ENCODE data around the gene POLR2L.

Gene POLR2L

DNA sequence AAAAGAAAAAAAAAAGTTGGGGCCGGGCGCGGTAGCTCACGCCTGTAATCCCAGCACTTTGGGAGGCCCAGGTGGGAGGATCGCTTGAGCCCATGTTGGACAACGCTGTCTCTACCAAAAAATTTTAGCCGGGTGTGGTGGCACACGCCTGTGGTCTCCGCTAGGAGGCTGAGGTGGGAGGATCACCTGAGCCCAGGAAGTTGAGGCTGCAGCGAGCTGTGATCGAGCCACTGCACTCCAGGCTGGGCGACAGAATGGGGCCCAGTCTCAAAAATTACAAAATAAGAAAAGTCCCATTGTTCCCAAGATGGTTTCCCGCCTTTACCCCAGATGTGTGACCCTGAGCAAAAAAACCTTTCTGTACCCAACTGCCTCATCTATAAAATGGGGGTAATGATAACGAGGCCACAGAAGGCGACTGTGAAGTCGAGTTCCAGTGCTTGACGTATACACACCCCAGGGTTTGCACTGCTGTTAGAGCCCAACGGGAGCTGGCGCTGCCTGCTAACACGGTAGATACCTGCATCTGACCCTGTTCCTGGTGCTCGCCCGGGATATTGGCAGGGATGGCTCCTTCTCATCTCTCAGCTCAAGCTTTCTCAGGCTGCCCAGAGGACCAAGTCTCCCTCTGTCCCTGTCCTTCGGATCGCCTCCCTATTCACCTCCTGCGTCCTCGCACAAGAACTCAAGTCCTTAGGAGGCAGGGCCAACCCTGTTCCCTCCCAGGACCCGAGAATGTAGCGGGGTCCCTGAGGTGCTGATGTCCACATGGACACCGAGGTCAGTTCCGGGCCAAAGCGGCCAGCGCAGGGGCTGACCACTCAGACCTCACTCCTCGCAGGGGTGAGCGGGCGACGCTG is 33.7 kb downstream of the POLR2L start:
- no peak for DNase-seq

- no peak for DNase-seq
These were observed 37.7 kb downstream of the POLR2L start for GRCh38 chr11:804599-804964.

DNA sequence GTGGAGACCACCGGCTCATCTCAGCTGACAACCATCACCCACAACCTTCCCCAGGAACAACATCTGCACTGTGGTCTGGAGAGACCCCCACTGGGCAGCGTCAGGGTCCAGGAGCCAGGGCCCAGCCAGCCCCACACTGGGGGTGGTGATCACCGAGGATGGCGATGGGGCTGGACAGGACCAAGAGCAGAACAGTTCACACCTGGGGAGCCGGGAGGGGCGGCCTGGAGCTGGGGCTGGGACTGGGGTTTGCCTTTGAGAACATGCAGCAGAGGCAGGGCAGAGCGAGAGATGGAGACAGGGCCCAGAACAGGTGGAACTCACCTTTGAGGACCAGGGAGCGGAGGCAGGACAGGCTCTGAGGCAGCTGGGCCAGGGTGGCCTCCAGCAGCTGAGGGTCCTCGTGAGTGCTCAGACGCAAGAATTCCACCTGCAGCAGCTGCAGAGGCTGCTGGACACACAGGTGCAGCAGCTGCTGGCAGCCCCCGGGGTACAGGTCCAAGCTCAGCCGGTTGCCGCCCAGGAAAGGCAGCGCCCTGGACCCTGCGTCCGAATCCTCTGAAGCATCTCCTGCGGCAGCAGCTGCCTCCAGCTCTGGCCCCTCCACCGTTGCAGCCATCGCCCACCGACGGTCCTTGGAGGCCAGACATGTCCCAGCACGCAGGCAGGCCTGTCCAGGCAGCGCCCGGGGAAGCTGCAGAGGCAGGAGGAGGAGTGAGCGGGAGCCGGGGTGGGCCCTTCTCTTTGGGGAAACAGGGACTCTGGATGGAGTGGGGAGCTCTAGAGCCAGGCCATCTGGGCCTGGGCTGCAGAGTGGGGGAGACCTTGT is 38.3 kb downstream of the POLR2L start:
- DNase-seq: peak; percentile 41

DNA sequence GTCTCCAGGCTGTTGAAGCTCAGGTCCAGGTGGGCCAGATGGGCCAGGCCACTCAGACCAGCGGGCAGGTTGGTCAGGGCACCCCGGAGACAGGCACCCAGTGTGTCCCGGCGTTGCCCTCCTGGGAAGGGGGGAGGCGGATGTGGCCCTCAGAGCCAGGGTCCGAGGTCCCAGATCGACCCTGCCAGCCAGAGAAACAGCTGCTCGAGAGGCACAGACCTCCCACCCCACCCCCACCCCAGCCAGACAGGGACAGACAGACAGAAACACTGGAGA is 38.9 kb downstream of the POLR2L start:
- no peak for DNase-seq

DNA sequence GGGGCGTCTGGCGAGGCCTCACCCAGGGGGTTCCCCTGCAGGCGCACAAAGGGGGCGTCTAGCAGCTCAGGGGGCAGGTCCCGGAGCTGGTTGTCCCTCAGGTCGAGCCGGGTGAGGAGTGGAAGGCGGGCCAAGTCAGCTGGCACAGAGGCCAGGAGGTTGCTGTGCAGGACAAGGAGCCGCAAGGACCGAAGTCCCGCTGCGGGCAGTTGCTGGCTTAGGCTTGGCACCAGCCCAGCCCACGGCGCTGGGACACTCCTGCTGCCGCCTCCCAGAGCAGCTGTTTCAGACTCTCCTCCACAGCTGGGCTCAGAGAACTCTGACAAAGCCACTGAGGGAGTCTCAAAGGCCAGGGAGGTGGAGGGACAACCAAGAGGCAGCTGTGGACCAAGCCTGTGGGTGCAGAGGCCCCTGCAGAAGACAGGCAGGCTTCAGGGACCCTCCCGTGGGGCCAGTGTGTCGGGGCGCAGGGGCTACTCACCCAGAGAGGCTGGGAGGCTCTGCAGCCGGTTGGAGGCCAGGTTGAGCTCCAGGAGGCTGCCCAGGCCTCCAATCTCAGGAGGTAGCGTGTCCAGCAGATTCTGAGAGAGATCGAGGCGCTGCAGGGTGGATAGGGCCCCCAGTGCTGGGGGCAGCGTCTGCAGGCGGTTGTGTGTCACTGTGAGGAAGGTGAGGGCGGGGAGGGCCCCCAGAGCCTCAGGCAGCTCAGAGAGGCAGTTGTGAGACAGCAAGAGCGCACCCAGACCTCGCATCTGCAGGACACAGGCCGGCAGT is 39.4 kb downstream of the POLR2L start:
- no peak for DNase-seq

GRCh38 chr11:802018-802617 is 40.2 kb downstream of the POLR2L start:
- no peak for DNase-seq

- no peak for DNase-seq
These were observed 41.1 kb downstream of the POLR2L start for GRCh38 chr11:801097-801780.

- no peak for DNase-seq
These were observed 41.9 kb downstream of the POLR2L start for GRCh38 chr11:800473-800872.

DNA sequence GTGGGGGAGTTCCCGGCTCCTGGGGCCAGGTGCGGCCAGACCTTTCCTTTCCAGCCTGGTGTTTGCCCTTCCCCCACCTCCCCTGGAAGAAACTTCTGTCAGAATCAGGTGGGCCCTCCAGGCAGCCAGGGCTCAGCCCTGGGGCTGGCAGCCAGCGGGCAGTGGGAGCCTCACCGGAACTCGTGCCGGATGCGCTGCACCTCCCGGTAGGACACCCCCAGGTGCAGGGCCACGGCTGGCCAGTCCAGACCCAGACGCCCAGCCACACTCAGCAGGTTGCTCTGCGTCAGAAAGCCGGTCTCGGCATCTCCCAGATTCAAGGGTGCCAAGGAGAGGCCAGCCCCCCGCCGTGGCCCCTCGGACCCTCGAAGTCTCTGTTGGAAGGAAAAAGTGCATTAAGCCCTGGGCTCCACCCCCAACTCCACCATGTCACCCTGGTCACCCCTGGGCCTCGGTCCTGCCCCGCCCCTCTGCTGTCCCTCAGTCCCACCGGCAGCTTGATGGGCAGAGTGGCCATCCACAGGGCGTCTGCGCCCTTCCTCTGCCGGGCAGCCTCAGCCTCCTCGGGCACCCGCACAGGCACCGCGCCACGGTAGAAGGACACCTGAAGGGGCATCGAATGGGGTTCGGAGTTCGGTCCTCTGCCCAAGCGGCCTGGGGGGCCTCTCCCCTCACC is 42.5 kb downstream of the POLR2L start:
- no peak for DNase-seq

GRCh38 chr11:798093-798713 is 44.1 kb downstream of the POLR2L start, which contains the start of gene SLC25A22:
Gene SLC25A22, minus strand, starts transcription at chr11:798281. Its CDS starts 3,275 bp downstream, at chr11:795006.
- no peak for DNase-seq

GRCh38 chr11:797296-798092 is 44.8 kb downstream of the POLR2L start:
- DNase-seq: peak; percentile 50

DNA sequence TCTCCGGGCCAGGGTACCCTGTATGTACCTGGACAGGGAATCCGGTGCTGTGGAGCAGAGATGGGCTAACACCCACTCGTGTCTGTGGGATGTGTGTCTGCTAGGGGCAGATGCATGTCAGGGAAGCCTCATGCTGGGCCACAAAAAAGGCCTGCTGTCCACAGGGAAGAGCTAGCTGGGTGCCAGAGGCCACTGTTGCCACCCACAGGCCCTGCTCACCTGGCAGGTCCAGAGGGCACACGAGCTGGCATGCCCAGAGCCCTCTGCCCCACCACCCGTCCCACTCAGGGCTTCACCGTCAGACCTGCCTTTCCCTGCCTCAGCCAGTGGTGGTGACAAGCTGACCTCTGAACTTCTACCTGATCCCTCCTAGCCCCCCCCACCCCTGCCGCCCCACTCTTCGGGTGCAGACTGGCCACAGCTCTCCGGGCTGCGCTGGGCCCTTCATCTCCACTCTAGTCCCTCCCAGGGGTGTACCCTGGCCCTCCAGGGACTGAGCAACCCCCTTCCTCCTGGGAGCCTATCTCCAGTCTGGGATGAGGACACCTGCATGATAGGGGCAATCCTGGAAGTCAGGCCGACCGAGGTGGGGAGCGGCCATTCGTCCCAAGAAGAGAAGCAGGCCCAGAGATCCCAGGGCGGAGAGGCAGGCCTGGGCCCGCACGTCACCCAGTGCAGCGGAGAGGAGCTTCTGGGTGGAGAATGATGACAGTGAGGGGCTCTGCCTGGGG is 45.6 kb downstream of the POLR2L start:
- no peak for DNase-seq

GRCh38 chr11:795634-796564 is 46.4 kb downstream of the POLR2L start:
- peak; percentile 43 for DNase-seq

GRCh38 chr11:794766-795633 is 47.3 kb downstream of the POLR2L start:
- no peak for DNase-seq

- no peak for DNase-seq
These were observed 48.1 kb downstream of the POLR2L start for GRCh38 chr11:794013-794765.

DNA sequence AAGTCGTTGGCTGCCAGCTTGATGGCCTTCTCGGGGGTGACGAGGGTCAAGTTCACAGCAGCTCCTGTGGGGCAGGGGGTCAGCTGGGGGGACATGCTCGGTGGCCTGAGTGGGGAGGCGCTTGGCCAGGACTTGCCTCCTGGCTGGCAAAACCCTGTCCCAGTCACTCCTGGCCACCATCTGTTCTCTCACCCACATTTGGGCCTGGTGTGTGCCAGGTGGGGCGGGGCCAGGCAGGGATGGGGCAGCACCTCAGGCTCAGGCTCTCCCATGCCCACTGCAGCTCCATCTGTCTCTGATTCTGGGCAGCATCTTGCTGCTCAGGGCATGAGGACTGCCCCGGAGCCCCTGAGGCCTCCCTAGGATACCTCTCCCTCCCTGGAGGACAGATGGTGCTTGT is 48.8 kb downstream of the POLR2L start:
- DNase-seq: no peak

- DNase-seq: no peak
These were observed 49.5 kb downstream of the POLR2L start for GRCh38 chr11:792873-793272.

All from DMS79 treated with DMSO at 0.1 percent for 48 hours (cell line).